ENCODE data around the gene MED9.

- no peak for TF ChIP-seq CTCF (IDR thresholded peaks at IDR 0.05)
- TF ChIP-seq POLR2A (IDR thresholded peaks at IDR 0.05) = no peak
Observed at GRCh38 chr17:17509601-17510425, 33.0 kb downstream of the MED9 start.

All from heart left ventricle (tissue), 13 donors.